ENCODE data around the gene RNF32.
"Not testable (repeated sequence)": the region's sequence is repeated elsewhere in the genome, so short reads cannot be mapped to it uniquely, and the experiment has no call there.

RNF32 gene

DNA sequence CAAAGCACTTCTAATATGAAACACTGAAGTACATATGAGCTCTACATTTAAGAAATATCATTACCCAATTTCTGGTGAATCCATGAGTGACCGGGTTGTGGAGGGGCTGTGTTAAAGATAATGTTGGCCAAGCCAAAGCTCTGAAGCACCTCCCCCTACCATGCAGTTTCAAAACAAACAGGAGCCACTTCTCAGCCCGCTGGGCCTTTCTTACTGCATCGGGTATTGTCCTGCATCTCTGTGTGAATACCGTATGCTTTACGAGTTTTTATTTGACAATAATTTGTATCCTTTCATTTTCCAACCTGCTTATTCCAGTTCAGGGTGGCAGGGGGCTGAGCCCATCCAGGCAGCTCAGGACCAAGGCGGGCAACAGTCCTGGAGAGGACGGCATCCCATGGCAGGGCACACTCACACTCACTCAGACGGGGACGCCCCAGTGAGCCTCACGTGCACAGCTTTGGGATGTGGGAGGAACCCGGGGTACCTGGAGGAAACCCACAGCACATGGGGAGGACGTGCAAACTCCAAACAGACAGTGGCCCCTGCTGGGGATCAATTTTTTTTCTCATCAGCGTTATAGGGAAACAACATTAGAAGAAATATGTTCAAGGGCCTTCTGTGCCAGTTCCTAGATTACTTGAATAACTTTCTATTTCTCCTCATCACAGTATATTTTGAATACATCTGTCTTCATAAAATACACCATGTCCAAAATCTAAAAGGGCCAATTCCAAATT, 1.9 kb downstream of the RNF32 start:
- no peak for DNase-seq (ENCODE audit: low read depth, low spot score)

DNA sequence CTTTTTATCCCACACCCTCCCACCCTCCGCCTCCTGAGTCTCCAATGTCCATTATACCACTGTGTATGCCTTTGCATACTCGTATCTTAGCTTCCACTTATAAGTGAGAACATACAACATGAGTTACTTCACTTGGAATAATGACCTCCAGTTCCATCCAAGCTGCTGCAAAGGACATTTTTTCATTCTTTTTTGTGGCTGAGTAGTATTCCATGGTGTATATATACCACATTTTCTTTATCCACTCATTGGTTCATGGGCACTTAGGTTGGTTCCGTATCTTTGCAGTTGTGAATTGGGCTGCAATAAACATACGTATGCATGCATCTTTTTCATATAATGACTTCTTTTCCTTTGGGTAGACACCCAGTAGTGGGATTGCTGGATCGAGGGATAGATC, 6.8 kb downstream of the RNF32 start:
- DNase-seq (ENCODE audit: low read depth, low spot score) = not testable (repeated sequence)

DNA sequence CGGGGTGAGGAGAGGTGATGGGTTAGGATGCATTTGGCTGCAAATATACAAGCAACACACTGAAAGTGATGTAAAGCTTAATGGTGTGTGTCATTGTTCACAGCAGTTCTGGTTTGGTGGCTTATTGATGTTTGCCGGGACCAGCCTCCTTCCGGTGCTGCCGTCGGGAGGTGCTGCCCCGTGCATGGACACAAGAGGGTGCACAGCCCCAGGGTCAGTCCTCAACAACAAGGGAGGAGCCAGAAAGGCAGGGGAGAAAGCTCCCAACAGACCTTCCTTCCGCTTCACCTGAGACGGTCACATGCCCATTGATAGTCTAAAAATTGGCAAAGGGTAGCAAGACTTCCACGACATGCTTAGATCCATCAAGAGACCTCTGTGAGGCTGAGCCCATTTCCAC, 9.5 kb downstream of the RNF32 start:
- DNase-seq (ENCODE audit: low read depth, low spot score) = no peak

DNA sequence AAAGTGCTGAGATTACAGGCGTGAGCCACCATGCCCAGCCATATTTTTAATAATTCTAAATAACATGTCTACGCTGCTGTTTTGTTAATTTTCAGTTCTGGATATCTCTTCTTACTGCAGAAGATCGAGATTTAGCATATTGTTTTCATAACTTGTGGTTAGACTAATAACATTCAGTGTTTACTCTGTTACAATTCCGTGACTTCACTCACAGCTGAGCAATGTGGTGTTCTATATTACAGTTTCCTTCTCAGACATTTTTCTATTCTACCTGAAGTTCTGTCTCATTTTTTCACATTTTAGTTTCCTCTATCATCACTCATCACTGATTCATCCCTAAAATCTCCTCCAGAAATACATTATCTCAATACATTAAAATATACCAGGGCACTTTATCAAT, 10.9 kb downstream of the RNF32 start:
- DNase-seq (ENCODE audit: low read depth, low spot score) = no peak

DNA sequence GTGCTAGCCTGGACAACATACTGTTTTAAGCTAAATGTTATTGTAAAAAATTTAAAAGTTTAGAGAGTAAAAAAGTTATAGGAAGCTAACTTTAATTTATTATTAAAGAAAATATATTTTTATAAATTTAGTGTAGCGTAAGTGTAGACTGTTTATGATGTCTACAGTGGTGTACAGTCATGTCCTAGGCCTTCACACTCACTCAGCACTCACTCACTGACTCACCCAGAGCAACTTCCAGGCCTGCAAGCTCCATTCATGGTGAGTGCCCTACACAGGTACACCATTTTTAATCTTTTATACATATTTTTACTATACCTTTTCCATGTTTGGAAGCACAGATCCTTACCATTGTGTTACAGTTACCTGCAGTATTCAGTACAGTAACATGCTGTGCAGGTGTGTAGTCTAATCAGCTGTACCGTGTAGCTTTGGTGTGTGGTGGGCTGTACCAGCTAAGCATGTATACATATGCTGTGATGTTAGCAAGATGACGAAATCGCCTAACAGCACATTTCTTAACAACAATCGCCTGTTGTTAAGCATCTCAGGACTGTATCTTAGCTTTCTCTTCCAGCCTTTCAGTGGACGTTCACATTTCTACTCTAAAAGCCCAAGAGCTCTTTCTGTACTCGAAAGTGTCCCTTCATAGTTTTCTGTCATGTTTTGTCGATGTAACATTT, 12.5 kb downstream of the RNF32 start:
- DNase-seq (ENCODE audit: low read depth, low spot score) = no peak

DNA sequence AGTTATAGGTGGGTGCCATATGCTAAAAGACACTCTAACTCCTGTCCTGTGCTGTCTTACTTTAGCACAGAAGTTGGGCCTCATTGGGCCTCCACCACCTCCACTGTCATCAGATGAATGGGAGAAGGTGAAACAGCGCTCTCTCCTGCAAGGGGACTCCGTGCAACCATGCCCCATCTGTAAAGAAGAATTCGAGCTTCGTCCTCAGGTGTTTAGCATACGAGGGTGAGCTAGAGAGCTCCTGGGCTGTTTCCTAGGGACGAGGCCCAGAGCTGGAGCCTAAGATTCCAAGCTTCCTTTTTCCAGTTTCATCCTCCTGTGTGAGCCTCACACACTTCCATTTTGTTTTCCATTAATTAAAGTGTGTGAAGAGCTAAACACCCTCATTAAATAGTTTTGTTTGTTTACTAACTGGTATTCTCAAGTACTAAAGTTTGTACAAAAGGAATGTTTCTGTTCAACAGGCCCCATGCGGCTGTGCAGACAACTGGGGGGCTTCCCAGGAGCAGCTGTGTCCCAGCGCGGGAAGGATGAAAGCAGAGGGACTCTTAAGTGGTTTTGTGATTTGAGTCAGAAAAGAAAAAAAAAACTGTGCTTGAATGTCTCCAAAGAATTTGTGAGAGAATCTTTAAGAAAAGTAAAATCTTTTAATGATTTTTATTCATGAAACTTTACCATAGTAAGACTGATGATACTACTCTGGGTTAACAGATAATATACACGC, 14.1 kb downstream of the RNF32 start:
- no peak for DNase-seq (ENCODE audit: low read depth, low spot score)

DNA sequence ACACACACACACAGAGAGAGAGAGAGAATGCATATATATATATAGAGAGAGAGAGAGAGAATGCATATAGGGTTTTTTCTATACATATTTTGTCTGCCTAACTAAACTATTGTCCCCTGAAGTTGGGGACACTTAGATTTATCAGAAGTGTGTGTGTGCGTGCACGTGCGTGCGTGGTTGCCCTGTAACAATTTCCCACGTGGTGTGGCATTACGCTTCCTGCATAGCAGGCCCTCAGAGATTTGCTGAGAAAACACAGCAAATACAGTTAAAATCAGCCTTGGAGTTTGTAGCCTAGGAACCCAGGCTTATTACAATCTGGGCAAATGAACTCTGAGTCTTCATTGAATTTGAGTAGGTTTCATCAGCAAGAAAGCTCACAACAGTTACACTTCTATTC, 14.7 kb downstream of the RNF32 start:
- DNase-seq (ENCODE audit: low read depth, low spot score) = no peak

DNA sequence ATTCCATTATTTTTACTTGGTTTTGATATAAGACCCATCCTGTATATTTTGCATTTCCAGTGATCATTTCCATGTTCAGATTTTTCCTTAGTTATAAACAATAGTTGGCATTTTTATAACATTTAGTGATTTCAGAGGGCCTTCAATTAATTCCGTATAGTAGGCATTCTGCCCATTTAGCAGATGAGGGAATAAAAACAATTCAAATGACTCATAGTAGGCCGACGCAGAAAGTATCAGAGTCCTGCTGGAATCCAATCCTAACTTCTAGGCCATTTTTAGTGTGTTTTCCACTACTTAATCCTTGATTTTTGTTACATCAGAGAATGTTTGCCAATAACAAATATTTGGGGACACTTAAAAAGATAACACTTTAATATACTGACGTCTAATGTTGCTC, 15.4 kb downstream of the RNF32 start:
- no peak for DNase-seq (ENCODE audit: low read depth, low spot score)

DNA sequence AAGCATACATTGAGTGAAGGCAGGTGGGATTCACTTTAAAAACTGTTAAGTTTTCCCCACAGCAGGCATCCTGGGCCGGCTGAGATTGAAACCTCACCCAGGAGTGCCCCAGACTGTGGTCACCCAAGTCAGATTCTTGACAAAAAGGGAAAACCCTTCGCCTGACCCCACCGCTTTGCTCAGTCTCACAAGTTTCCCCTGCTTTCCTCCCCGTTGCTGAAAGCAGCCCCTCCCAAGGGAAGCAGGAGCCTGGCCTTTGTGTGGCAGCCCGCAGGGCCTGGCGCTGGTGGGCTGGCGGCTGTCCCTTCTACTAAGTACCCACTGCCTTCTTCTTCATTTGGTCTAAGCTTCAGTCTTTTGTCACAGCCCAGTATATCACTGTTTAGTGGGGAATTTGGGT, 16.0 kb downstream of the RNF32 start:
- no peak for DNase-seq (ENCODE audit: low read depth, low spot score)

DNA sequence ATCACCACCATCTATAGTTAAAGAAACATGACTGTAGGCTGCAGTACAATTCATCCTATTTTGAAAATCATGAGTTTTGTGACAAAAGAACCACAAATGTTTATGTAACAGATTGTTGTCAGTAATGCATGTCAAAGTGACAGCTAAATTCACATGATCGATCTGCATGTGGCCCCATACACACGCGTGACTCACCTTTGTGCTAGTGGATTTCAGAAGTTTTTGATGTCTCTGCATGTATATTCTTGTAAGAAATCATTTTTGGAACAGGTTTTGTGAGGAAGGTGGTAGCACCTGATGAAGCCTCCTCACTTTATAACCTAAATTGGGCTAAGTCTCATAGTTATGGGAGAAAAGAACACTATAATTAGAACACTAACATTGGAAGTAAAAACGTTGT, 17.1 kb downstream of the RNF32 start:
- no peak for DNase-seq (ENCODE audit: low read depth, low spot score)

DNA sequence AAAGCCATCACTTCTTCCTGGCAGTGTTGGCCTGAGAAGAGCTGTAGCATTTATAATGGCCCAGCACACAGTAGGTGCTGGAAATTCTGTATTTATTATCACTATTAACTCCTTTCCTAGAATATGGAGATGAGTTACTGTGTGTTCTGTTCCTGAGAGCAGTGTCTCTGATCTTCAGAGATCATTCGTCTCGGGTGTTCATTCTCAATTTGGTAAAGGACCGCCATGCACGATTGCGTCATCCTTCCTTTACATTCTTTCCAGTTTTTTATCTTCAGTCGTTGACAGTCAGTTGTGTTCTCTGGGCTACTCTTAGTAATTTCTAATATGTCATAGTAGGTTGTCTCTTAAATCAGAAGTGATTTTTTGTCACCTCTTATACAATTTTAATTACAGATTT, 18.6 kb downstream of the RNF32 start:
- no peak for DNase-seq (ENCODE audit: low read depth, low spot score)

DNA sequence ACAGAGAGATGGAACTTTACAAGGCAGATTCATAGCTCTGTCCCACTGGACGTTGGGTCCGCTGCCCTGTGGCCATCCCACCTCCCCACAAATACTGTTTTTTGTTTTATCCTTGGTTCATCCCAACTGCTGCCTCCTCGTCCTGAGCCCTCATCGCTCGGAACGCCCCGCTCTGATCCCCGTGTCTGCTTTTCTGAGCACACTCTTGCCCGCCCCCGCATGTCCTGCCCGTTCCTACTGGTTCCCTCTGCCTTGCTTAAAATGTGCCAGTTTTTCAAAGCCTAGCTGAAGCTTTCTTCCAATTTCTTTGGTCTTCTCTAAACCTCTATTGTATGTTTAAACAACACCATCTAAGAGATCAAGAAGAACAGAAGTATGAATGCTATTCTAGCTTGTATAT, 19.4 kb downstream of the RNF32 start:
- no peak for DNase-seq (ENCODE audit: low read depth, low spot score)

DNA sequence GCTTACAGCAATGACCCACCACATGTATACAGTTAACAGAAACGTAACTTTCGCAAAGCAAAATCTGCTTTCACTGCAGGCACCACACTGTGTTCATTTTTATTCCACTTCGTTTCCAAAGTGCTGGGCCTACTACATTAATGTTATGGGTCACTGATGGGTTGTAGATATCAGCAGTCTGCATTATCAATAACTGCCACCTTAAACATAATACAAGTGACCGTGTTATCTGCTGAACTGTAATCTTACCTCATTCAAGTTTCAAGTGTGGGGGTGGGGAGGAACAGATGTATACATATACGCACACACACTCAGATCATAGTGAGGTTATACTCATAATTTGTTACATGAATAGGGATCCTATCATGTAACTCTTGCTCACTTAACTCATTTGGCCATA, 21.1 kb downstream of the RNF32 start:
- no peak for DNase-seq (ENCODE audit: low read depth, low spot score)

DNA sequence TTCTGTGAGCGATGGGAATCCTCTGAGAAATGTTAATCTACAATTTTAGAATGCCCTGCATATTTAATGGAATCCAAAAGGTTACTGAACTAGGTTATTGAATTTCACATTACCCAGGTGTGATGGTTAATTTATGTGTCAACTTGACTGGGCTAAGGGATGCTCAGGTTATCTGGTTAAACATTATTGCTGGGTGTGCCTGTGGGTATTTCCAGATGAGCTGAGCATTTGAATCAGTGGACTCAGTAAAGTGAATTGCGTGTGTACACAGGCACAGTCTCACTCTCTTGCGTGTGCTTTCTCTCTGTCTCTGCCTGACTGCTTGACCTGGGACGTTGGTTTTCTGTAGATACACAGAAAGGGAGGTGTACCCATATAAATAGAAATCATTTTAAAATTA, 21.7 kb downstream of the RNF32 start:
- DNase-seq (ENCODE audit: low read depth, low spot score) = no peak

DNA sequence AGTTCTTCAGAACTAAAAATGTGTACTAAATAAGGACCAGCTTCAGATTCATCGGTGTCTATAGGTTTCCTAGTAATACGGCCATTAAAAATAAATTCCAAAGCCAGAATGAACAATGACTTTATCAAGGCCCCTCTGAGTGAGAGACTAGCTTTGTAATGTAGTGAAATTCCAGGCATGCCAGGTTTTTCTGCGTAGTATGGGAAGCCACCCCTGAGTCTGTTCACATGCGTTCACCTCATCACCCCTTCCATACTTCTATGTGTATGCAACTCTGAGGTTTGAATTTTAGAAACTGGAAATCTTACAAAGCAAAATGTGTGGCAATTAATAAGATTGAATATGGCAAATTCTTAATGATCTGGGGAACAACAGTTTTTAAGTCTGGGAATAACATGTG, 24.5 kb downstream of the RNF32 start:
- no peak for DNase-seq (ENCODE audit: low read depth, low spot score)

DNA sequence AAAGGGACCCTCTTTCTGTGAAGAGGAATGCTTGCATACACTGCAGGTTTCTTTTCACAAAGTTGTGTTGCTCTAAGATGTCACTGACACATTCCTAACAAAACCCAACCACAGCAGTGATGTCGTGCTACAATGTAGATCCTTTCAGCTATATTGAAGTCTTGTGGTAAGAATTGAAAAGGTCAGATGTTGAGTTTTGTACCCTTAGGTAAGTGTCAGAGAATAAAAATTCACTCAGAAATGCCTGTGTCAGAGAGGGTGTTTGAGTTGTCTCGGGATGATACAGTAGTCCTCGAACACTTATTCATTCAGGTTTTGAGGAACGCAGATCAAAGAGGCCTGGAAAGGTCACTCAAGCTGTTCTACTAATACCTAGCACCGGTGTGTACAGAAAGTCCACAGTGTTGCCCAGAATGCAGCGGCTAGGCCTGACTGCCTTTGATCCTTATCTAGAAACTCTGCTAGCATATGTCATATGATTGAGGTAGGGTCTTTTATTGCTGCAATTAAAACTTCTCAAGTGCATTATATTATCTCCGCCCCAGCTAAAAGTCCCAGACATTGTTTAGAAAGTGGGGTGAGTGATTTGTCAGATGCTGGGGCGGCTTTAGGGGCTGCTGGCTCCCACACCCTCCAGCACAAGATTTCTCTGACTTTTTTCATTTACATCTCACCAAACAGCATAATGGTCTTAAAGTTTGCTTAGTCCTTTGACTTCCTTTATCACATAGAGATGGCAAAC, 26.0 kb downstream of the RNF32 start:
- DNase-seq (ENCODE audit: low read depth, low spot score) = no peak

DNA sequence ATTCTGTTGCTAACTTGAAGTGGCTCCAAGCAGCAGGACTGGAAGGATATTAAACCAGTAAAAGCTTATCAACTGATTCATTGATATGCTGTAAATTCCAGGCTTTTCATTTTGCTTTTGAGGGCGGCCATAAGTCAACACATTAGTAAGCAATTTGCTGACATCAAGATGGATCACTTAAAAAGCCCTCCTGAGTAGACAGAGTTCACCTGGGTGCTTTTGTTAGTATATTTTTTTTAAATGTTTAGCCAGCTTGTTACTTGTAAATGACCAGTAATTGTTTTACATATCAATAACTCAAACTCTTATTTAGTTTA, 26.5 kb downstream of the RNF32 start:
- DNase-seq (ENCODE audit: low read depth, low spot score) = no peak

DNA sequence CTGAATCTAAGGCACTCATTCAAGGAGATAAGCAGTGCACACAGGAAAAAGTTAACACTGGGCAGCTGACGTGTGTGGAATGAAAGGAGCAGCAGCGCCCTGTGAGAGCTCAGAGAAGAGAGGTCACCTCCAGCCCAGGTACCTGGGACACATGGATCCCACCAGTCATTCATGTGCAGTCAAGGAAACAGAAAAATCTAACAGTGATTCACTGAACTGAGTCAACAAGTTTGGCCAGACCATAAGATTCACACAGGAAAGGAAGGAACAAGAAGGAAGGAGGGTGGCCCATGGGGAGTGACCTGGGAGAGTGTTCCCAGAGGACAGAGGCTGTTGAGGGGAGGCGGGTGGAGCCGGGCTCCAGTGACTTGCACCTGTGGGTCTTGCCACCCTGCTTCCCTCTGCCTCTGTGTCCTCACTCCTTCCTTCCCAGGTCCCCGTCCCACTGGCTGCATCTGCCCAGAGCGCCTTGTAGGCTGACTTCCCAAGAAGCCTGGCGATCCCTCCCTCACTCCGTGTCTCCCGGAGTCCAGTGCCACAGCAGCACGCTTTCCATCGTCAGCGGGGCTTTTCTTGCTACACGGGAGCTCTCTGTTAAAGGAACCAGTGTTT, 27.7 kb downstream of the RNF32 start:
- no peak for DNase-seq (ENCODE audit: low read depth, low spot score)

DNA sequence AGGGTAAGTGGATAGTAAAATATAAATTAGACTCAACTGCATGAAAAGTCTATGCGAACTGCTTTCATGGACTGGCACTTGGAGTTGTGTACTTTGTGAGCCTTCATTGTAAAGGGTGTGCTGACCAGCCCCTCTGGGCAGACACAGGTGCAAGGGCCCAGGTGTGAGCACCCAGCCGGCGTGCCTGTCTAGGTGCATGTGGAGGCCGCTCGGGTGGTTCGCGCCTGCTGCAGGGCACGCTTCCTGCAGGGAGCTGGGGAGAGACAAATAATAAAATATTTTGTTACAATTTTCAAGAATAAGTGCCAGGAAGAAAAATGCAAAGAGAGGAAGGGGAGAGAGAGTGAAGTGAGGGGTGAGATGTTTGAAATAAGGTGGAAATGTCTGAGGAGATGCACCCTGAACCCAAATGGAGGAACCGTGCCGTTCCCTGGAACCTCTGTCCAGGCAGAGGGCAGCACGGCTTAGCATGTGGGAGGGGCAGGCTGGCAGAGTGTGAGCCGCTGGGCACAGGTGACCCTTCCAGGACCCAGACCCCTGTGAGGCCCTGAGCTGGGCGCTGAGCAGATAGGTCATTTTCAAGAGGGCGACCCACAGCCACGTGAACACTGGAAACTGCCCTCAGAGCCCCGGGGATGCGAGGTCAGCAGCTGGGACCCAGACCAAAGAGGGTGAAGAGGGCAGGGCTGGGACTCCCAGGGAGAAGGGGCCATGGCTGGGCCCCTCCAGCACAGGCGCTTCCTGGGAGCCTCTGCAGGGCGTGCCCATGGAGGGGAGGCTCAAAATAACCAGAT, 28.7 kb downstream of the RNF32 start:
- DNase-seq (ENCODE audit: low read depth, low spot score) = no peak

DNA sequence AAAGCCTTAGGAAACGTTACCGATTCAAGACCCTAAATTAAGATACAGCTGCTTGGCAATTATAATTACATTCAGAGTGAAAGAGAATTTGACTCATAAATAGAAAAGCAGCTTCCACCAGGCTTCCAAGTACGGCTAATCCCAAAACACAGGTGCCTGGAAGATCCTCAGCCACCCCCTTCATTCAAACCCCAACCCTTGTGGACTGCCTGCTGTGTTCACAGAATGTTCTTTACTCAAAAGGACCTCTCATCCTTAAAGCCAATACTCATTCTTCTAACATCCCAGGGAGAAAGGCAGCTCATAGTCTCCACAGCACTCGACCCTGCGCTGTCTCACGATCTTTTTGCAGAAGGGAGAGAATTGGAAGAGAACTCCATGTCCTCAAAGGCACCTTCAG, 32.9 kb downstream of the RNF32 start:
- no peak for DNase-seq (ENCODE audit: low read depth, low spot score)

DNA sequence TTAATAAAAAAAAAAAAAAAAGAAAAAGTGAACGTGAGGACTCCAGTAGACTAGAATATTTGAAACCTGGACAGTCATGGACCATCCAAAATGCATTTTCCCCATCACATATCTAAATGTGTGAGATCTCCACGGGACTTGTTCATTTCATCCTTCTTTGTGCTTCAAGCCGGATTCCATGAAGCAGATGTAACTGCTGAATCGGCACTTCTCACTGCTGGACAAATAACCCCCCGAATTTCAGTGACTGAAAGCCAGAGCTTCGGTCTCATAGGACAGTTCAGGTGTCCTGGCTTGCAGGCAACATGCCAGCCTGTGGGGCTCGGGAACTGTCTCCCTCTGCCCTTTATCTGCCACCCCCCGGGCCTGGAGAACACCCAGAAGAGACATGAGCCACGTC, 33.3 kb downstream of the RNF32 start:
- DNase-seq (ENCODE audit: low read depth, low spot score) = no peak
